Measurements from ENCODE around the gene PEAR1. TPM values are rescaled to one million over a fixed set of nuclear protein-coding genes. Genes with fewer than 3 reads are reported as not detected.

PEAR1 gene
- total RNA-seq, 4 donors from 2014 or later: 4.9 to 17.3 (median 7.0) TPM

GRCh38 chr1:156898971-156899664 lies 5.6 kb downstream of the PEAR1 start:
- Histone ChIP-seq H3K4me1 (peaks cover 0 to 17% (median 0%) of the 10 kb centered on the region in 4 donors), H3K27me3 (peaks cover 0 to 1% of the 10 kb centered on the region in 2 donors), H3K36me3 (no peaks in the 10 kb centered on the region), H3K9me3 (no peaks in the 10 kb centered on the region), H3K4me3 (no peak overlapping the region), H3K27ac (no peak overlapping the region)
- TF ChIP-seq POLR2A (IDR thresholded peaks at IDR 0.05) (no peak), CTCF (IDR thresholded peaks at IDR 0.05) (no peak)
- DNase-seq: no peak

DNA sequence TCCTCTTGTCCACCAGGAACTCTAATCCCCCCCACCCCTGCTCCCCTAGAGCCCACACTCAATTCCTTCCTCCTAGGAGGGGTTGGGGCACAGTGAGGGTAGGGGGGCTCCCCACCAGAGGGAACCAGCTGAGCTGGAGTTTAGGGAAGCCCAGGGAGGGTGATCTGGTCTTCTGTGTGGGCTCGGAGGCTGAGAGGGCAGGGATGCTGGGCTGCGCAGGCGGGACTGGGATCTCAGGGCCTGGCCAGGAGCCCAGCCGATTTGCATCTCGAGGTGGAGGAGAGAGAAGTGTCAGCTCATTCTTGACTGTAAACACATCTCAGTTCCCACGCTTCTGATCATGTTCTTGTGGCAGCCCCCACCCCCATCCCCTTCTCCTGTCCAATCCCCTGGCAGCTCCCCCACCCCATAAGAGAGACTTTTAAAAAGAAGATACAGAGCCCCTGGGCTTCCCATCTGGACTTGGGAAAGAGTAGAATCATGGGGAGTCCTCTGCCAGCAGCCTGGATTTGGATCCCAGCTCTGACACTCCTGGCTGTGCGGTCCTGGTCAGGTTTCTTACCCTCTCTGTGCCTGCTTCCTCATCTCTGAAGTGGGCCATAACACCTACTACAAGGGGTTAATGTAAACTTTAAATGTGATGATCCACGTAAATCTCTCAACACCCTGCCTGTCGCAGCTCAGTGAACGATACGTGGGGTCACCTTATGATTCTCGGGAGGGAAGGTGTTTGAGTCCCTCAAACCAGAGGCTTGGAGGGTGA lies 6.6 kb downstream of the PEAR1 start:
- TF ChIP-seq CTCF (IDR thresholded peaks at IDR 0.05) (no peak), POLR2A (IDR thresholded peaks at IDR 0.05) (no peak)
- Histone ChIP-seq H3K4me1 (peaks cover 0 to 17% (median 0%) of the 10 kb centered on the region in 4 donors), H3K4me3 (no peak overlapping the region), H3K9me3 (no peaks in the 10 kb centered on the region), H3K36me3 (no peaks in the 10 kb centered on the region), H3K27ac (no peak overlapping the region), H3K27me3 (no peaks in the 10 kb centered on the region)
- DNase-seq: no peak

- H3K27ac ChIP-seq: no peak overlapping the region
- no peak for DNase-seq
- H3K27me3 ChIP-seq: no peaks in the 10 kb centered on the region
- H3K9me3 ChIP-seq: no peaks in the 10 kb centered on the region
- no peaks in the 10 kb centered on the region for H3K36me3 ChIP-seq
- TF ChIP-seq CTCF (IDR thresholded peaks at IDR 0.05) (no peak), POLR2A (IDR thresholded peaks at IDR 0.05) (no peak)
- peaks cover 0 to 14% (median 0%) of the 10 kb centered on the region in 4 donors for H3K4me1 ChIP-seq
- H3K4me3 ChIP-seq: no peak overlapping the region
These were observed 7.5 kb downstream of the PEAR1 start for GRCh38 chr1:156900896-156901589.

GRCh38 chr1:156901590-156901900 lies 8.0 kb downstream of the PEAR1 start:
- no peak for DNase-seq
- Histone ChIP-seq H3K27me3 (no peaks in the 10 kb centered on the region), H3K36me3 (no peaks in the 10 kb centered on the region), H3K4me3 (no peak overlapping the region), H3K27ac (no peak overlapping the region), H3K9me3 (no peaks in the 10 kb centered on the region), H3K4me1 (peaks cover 0 to 9% (median 0%) of the 10 kb centered on the region in 4 donors)
- no peak for TF ChIP-seq CTCF (IDR thresholded peaks at IDR 0.05)
- TF ChIP-seq POLR2A (IDR thresholded peaks at IDR 0.05): no peak

GRCh38 chr1:156901966-156902915 lies 8.7 kb downstream of the PEAR1 start:
- TF ChIP-seq CTCF (IDR thresholded peaks at IDR 0.05) (no peak), POLR2A (IDR thresholded peaks at IDR 0.05) (no peak)
- Histone ChIP-seq H3K27me3 (no peaks in the 10 kb centered on the region), H3K4me3 (no peak overlapping the region), H3K9me3 (no peaks in the 10 kb centered on the region), H3K27ac (no peak overlapping the region), H3K36me3 (no peaks in the 10 kb centered on the region), H3K4me1 (peaks cover 0 to 10% (median 0%) of the 10 kb centered on the region in 4 donors)
- no peak for DNase-seq

Data from Peyer's patch (tissue), 4 donors.